Natural killer cell (primary cell): ENCODE measurements around the gene PSMD13. TPM values are rescaled to one million over a fixed set of nuclear protein-coding genes. Genes with fewer than 3 reads are reported as not detected.

Experiments
- ATAC-seq, 3 donors: fragments of 150-1000 bp in 2 of 3; fragments of 200-7000 bp in 1 of 3; cut with Tn5 transposase; 1 replicate in 1 of 3; 2 replicates in 2 of 3; pipeline ENCODE4 v1.10.0; 2021; ENCODE audit warnings: mild to moderate bottlenecking in 2 of 3, moderate library complexity in 2 of 3
- DNase-seq, 2 donors: peaks; one replicate each; pipeline versions ENCODE4 v3.0.0 to v3.0.0-alpha.2; 2013 to 2021; ENCODE audit warnings: mixed read lengths in 1 of 2
- H3K27ac ChIP-seq: one replicate; pipeline ENCODE4 v1.5.1; 2013; ENCODE audit warnings: mild to moderate bottlenecking, low read length
- H3K27me3 ChIP-seq: one replicate; pipeline ENCODE4 v1.6.1; 2013; ENCODE audit warnings: low read length; ENCODE audit not compliant: control insufficient read depth, insufficient read depth
- H3K36me3 ChIP-seq: one replicate; pipeline ENCODE4 v1.6.1; 2013; ENCODE audit warnings: low read length; ENCODE audit not compliant: control insufficient read depth, insufficient read depth
- H3K4me1 ChIP-seq: one replicate; pipeline ENCODE4 v1.6.1; 2013; ENCODE audit warnings: low read length; ENCODE audit not compliant: control insufficient read depth, insufficient read depth
- H3K4me3 ChIP-seq: one replicate; pipeline ENCODE4 v1.5.1; 2013; ENCODE audit warnings: low read length
- H3K9me3 ChIP-seq: one replicate; pipeline ENCODE4 v1.6.1; 2013; ENCODE audit warnings: low read length; ENCODE audit not compliant: control insufficient read depth, insufficient read depth
- H3K27ac Mint-ChIP-seq, 2 donors: one replicate each; pipeline ENCODE4 v1.8.0; 2022; ENCODE audit warnings: mild to moderate bottlenecking in 2 of 2, mixed read lengths in 2 of 2, moderate library complexity in 1 of 2
- H3K27me3 Mint-ChIP-seq, 2 donors: one replicate each; pipeline ENCODE4 v1.8.0; 2022; ENCODE audit warnings: low read depth in 2 of 2, mixed read lengths in 2 of 2
- H3K36me3 Mint-ChIP-seq: one replicate; pipeline ENCODE4 v1.8.0; 2022; ENCODE audit warnings: mixed read lengths
- H3K4me1 Mint-ChIP-seq, 2 donors: one replicate each; pipeline ENCODE4 v1.8.0; 2022; ENCODE audit warnings: mixed read lengths in 2 of 2
- H3K4me3 Mint-ChIP-seq: one replicate; pipeline ENCODE4 v1.8.0; 2022; ENCODE audit warnings: mild to moderate bottlenecking, moderate library complexity, mixed read lengths
- H3K9me3 Mint-ChIP-seq, 2 donors: one replicate each; pipeline ENCODE4 v1.8.0; 2022; ENCODE audit warnings: mixed read lengths in 2 of 2
- WGBS: methylation state at CpG from one replicate; pipeline ENCODE4 v1.1.7; 2013; ENCODE audit warnings: missing lambda C conversion rate; ENCODE audit not compliant: insufficient coverage; 5-methylcytosine and 5-hydroxymethylcytosine counted together
- intact Hi-C: fragments of 100-400 bp; cut with micrococcal nuclease; formaldehyde crosslinking; loops from one replicate; pipeline ENCODE4 v1.14.2; 2022
- total RNA-seq, 4 donors: library from RNA; stranded (reverse); fragments of 120-200 nt in 1 of 4; gene quantifications; one replicate each; pipeline versions ENCODE4 v1.2.3 to v1.2.4, GENCODE V29; 2013 to 2022
- TF ChIP-seq, protein P1 (sequence below): fragments of 200-600 bp; IDR thresholded peaks from one replicate; pipeline ENCODE4 v1.8.0; 2022; ENCODE audit warnings: antibody characterized with exemption

PSMD13 gene
- total RNA-seq, 3 donors from 2014 or later (not counting 1 experiment from before 2014, with no cell fraction given), result 94.6 to 111 (median 104) TPM

DNA sequence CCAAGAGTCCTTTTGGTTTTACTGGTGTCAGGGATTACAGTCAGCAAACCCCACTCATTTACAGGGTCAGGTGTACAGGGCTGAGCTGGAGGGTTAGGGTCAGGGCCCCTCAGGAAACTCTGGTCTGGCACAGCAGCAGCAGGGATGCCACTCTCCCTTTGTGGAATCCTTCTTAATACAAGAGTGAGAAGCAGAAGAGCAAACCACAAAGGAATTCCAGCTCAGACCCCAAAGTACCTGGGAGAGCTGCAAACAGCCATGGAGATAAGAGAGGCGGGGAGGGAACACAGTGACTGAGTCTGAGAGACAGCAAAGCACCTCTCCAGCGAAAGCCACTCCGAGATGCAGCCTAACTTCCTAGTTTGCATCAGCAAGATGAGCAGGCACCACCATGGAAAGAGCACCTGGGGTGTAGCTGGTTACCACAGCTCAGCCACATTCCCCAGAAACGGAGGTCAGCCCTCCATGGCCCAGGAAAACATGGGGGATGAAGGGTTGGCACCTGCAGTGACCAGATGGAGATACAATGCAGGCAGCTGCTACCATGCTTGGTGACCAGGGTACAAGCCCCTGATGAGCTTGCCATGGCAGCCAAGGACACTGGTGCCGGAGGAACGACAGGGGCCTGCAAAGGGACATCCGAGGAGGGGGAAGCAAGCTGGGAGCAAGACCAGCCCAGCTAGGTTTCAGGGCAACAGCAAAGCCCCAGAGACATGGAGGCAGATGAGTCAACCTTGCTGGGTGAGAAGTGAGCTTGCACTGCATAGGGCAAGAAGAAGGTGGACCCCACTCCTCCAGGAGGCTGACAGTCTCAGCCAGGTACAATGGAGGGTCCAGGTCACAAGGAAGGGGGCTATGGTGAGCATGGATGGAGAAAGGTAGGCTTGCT is 33.5 kb upstream of the PSMD13 start:
- Mint-ChIP-seq H3K27ac (peak overlapping the region; percentile 34 to 35), H3K27me3 (no peaks in the 10 kb centered on the region), H3K36me3 (no peaks in the 10 kb centered on the region), H3K4me3 (peak overlapping the region; percentile 13), H3K4me1 (peaks cover 40 to 42% of the 10 kb centered on the region in 2 donors), H3K9me3 (no peaks in the 10 kb centered on the region)
- 95% methylated on average over 7 of the region's 7 CpGs for WGBS
- TF ChIP-seq, protein P1, sequence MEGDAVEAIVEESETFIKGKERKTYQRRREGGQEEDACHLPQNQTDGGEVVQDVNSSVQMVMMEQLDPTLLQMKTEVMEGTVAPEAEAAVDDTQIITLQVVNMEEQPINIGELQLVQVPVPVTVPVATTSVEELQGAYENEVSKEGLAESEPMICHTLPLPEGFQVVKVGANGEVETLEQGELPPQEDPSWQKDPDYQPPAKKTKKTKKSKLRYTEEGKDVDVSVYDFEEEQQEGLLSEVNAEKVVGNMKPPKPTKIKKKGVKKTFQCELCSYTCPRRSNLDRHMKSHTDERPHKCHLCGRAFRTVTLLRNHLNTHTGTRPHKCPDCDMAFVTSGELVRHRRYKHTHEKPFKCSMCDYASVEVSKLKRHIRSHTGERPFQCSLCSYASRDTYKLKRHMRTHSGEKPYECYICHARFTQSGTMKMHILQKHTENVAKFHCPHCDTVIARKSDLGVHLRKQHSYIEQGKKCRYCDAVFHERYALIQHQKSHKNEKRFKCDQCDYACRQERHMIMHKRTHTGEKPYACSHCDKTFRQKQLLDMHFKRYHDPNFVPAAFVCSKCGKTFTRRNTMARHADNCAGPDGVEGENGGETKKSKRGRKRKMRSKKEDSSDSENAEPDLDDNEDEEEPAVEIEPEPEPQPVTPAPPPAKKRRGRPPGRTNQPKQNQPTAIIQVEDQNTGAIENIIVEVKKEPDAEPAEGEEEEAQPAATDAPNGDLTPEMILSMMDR, result no peak
- H3K36me3 ChIP-seq, result peaks cover 27% of the 10 kb centered on the region
- peaks cover 33% of the 10 kb centered on the region for H3K4me1 ChIP-seq
- no peak overlapping the region for H3K4me3 ChIP-seq
- intact Hi-C loops, result no loop called here
- H3K9me3 ChIP-seq, result no peaks in the 10 kb centered on the region
- H3K27ac ChIP-seq, result no peak overlapping the region
- DNase-seq (no peak), ATAC-seq (no peak)
- H3K27me3 ChIP-seq, result no peaks in the 10 kb centered on the region

DNA sequence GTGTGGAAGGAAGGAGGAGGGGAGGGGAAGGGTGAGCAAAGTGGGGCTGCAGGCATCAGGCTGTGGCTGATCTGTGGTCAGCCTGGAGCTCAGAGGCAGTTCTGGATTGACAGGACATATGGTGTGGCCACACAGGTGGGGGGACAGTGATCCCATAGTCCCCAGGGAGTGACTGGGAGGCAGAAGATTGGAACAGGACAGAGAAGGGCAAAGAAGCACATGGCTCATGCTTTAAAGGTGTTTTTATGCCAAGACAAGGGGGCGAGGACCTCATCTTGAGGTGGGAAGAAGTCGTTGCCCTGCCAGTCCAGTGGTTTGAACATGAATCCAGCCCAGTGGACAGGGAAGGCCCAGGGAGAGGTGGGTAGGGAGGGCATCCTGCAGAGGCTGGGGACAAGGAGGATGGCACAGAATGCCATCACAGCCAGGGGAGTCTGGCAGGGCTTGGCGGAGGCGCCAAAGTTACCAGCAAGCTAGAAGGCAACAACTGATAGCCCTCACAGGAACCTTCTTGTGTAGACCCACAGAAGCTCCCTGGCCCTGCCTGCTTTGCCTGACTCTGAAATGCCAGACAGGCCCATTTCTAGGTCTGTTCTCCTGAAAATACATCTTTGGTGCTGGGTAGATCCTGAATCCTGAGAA is 32.7 kb upstream of the PSMD13 start:
- peaks cover 27% of the 10 kb centered on the region for H3K36me3 ChIP-seq
- TF ChIP-seq, protein P1, result no peak
- WGBS, result 90% methylated on average over 4 of the region's 4 CpGs
- Mint-ChIP-seq H3K9me3 (no peaks in the 10 kb centered on the region), H3K36me3 (no peaks in the 10 kb centered on the region), H3K27ac (no peak overlapping the region), H3K27me3 (no peaks in the 10 kb centered on the region), H3K4me3 (peak overlapping the region; percentile 33), H3K4me1 (peaks cover 43 to 46% of the 10 kb centered on the region in 2 donors)
- H3K27me3 ChIP-seq, result no peaks in the 10 kb centered on the region
- H3K4me1 ChIP-seq, result peaks cover 37% of the 10 kb centered on the region
- ATAC-seq, result no peak
- intact Hi-C loops, result no loop called here
- no peak overlapping the region for H3K4me3 ChIP-seq
- no peaks in the 10 kb centered on the region for H3K9me3 ChIP-seq
- H3K27ac ChIP-seq, result no peak overlapping the region
- no peak for DNase-seq

DNA sequence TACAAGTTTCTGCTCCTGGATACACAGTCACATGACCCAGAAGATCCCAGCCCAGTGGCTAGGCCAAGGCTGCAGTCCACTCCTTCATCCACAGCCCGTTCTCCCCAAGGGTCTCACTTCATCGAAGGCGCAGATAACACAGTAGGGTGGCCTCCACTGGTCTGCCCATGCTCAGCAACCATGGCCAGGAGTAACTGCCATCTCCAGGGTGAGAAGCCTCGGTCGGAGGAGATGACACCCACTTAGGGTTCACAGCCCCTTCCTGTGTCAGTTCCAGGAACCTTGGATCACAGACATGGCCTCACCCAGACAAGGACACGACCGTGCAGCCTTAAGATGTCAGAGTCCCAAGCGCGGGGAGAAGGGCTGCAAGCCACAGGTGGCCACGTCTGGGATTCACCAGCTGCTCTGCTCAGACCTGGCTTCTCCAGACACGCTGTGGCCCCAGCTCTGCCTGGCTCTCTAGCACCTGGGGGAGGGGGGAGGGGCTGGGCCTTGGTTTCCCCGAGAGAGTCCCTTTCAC is 32.1 kb upstream of the PSMD13 start:
- no peaks in the 10 kb centered on the region for H3K36me3 Mint-ChIP-seq

More for the DNA sequence above, 32.1 kb upstream of the PSMD13 start:
- H3K4me1 Mint-ChIP-seq, result peaks cover 43 to 46% of the 10 kb centered on the region in 2 donors
- no peak overlapping the region for H3K4me3 ChIP-seq
- H3K36me3 ChIP-seq, result peaks cover 30% of the 10 kb centered on the region
- H3K9me3 Mint-ChIP-seq, result no peaks in the 10 kb centered on the region
- 87% methylated on average over 12 of the region's 12 CpGs for WGBS
- H3K27me3 Mint-ChIP-seq, result no peaks in the 10 kb centered on the region
- H3K27ac ChIP-seq, result no peak overlapping the region
- H3K4me1 ChIP-seq, result peaks cover 43% of the 10 kb centered on the region
- TF ChIP-seq, protein P1, result no peak
- no peak overlapping the region for H3K27ac Mint-ChIP-seq
- no peaks in the 10 kb centered on the region for H3K9me3 ChIP-seq
- no peak overlapping the region for H3K4me3 Mint-ChIP-seq
- no peak for DNase-seq
- no peak for ATAC-seq
- H3K27me3 ChIP-seq, result no peaks in the 10 kb centered on the region
- intact Hi-C loops, result loop anchor here (5.0 kb wide), 2 partner anchors 153 to 213 kb away; no protein-coding TSS in a partner anchor
